ENCODE data around the gene POLR2E. TPM values are rescaled to one million over a fixed set of nuclear protein-coding genes. Genes with fewer than 3 reads are reported as not detected.

The POLR2E gene
- total RNA-seq, 2 donors from 2014 or later, result 24.9 to 78.1 TPM

GRCh38 chr19:1073063-1073955 is 21.9 kb downstream of the POLR2E start:
- 82 to 85% methylated on average over 11 to 26 of the region's 30 CpGs for WGBS, 2 donors
- H3K27ac ChIP-seq, result no peak overlapping the region
- intact Hi-C loops (cut with DNase I), result no loop called here
- no peak for ATAC-seq
- no peaks in the 10 kb centered on the region for H3K36me3 ChIP-seq (replicated peaks in 1 of 2; ENCODE audit: insufficient read depth in 1 of 2, low read depth in 2 of 2)
- peaks cover 0 to 24% of the 10 kb centered on the region in 2 donors for H3K27me3 ChIP-seq
- TF ChIP-seq CTCF (IDR thresholded peaks at IDR 0.05) (no peak), POLR2A (IDR thresholded peaks at IDR 0.05) (no peak)
- peaks cover 29% of the 10 kb centered on the region for H3K4me1 ChIP-seq
- DNase-seq, result no peak
- no peaks in the 10 kb centered on the region for H3K9me3 ChIP-seq
- no peak overlapping the region for H3K4me3 ChIP-seq

GRCh38 chr19:1072371-1073015 is 22.7 kb downstream of the POLR2E start:
- peaks cover 0 to 29% of the 10 kb centered on the region in 2 donors for H3K27me3 ChIP-seq
- ATAC-seq (no peak), DNase-seq (no peak)
- peaks cover 31% of the 10 kb centered on the region for H3K4me1 ChIP-seq
- H3K27ac ChIP-seq, result no peak overlapping the region
- 77 to 88% methylated on average over 6 to 11 of the region's 11 CpGs for WGBS, 2 donors
- intact Hi-C loops (cut with DNase I), result no loop called here
- TF ChIP-seq CTCF (IDR thresholded peaks at IDR 0.05), result no peak
- TF ChIP-seq POLR2A (IDR thresholded peaks at IDR 0.05), result no peak
- H3K9me3 ChIP-seq, result no peaks in the 10 kb centered on the region
- H3K4me3 ChIP-seq, result no peak overlapping the region
- H3K36me3 ChIP-seq (replicated peaks in 1 of 2; ENCODE audit: insufficient read depth in 1 of 2, low read depth in 2 of 2), result no peaks in the 10 kb centered on the region

DNA sequence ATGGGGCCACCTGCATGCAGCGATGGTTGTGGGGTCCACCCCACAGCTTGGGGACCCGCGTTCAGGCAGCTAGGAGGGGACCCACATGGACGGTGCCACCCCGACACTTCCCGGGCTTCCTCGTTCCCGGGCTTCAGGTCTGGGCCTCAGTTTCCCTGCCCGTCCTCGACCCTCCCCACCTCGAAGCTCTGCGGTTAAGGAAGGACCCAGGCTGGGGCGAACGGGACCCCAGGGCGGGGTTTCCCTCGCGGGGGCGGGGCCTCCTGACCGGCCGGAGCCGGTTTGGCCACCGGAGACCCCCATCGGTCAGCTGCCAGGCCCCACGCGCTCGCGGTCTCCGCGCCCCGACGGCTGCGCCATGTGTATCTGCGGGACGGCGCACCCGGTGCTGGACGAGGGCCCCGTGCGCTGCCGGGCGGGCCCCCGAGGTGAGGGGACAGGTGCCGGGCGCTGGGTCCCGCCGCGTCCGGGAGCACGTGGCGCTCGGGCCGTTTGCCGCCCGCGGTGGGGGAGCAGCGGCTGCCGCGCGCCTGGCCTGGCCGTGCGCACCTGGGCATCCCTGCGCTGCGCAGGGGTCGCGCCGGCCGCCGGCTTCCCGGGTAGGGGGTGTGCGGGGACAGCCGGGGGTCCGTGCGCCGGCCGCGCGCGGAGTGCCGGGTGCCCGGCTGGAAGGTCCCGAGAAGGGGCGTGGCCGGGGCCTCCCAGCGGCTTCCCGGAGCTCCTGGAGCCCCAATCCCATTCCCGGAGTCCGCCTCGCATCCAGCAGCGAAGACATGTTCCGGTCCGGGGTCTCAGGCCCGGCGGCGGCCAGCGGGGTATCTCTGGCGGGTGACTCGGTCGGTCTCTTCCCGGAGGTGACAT is 24.0 kb downstream of the POLR2E start:
- Histone ChIP-seq H3K4me3 (no peak overlapping the region), H3K27ac (no peak overlapping the region), H3K36me3 (replicated peaks in 1 of 2; ENCODE audit: insufficient read depth in 1 of 2, low read depth in 2 of 2) (no peaks in the 10 kb centered on the region), H3K27me3 (peaks cover 0 to 42% of the 10 kb centered on the region in 2 donors), H3K9me3 (no peaks in the 10 kb centered on the region), H3K4me1 (peaks cover 44% of the 10 kb centered on the region)
- ATAC-seq (no peak), DNase-seq (no peak)
- intact Hi-C loops (cut with DNase I), result no loop called here
- no peak for TF ChIP-seq CTCF (IDR thresholded peaks at IDR 0.05)
- no peak for TF ChIP-seq POLR2A (IDR thresholded peaks at IDR 0.05)
- WGBS, 2 donors, result 17 to 25% methylated on average over 4 to 59 of the region's 99 CpGs

GRCh38 chr19:1070576-1070930 is 24.6 kb downstream of the POLR2E start:
- TF ChIP-seq CTCF (IDR thresholded peaks at IDR 0.05), result no peak
- TF ChIP-seq POLR2A (IDR thresholded peaks at IDR 0.05), result no peak
- no peak for ATAC-seq
- Histone ChIP-seq H3K36me3 (replicated peaks in 1 of 2; ENCODE audit: insufficient read depth in 1 of 2, low read depth in 2 of 2) (no peaks in the 10 kb centered on the region), H3K4me1 (peaks cover 46% of the 10 kb centered on the region), H3K27me3 (peaks cover 0 to 42% of the 10 kb centered on the region in 2 donors), H3K9me3 (no peaks in the 10 kb centered on the region), H3K4me3 (no peak overlapping the region), H3K27ac (no peak overlapping the region)
- WGBS, 2 donors, result 17 to 30% methylated on average over 3 to 21 of the region's 21 CpGs
- intact Hi-C loops (cut with DNase I), result no loop called here
- DNase-seq, result no peak

All from body of pancreas (tissue), 4 donors.